K562 (cell line): ENCODE results near the gene EHMT2. TPM values are rescaled to one million over a fixed set of nuclear protein-coding genes. Genes with fewer than 3 reads are reported as not detected.

Source experiments
- ATF1 ChIP-seq, 2 experiments: fragments of 450-650 bp in 1 of 2; IDR thresholded peaks; 2 replicates each; pipeline ENCODE4 v1.6.1; 2016; ENCODE audit warnings: missing compliant biosample characterization in 1 of 2, missing genetic modification characterization in 1 of 2
- IRF2 ChIP-seq: sonication (generic); formaldehyde crosslinking; IDR thresholded peaks from 2 replicates; pipeline ENCODE4 v1.8.1; 2022; ENCODE audit warnings: mild to moderate bottlenecking, missing genetic modification reagents
- KAT8 ChIP-seq: fragments of 450-650 bp; IDR thresholded peaks from 2 replicates; pipeline ENCODE4 v1.6.1; 2016; ENCODE audit warnings: low read depth, mild to moderate bottlenecking
- LEF1 ChIP-seq: fragments of 450-650 bp; IDR thresholded peaks from 2 replicates; pipeline ENCODE4 v1.6.1; 2016; ENCODE audit warnings: mild to moderate bottlenecking
- MED1 ChIP-seq: sonication (generic); formaldehyde crosslinking; IDR thresholded peaks from 2 replicates; pipeline ENCODE4 v1.8.1; 2023; ENCODE audit warnings: missing genetic modification reagents, borderline replicate concordance
- NBN ChIP-seq: fragments of 450-650 bp; IDR thresholded peaks from 2 replicates; pipeline ENCODE4 v1.6.1; 2016; ENCODE audit warnings: low read depth, mild to moderate bottlenecking
- NR3C1 ChIP-seq: sonication (generic); formaldehyde crosslinking; IDR thresholded peaks from 2 replicates; pipeline ENCODE4 v1.8.1; 2022; ENCODE audit warnings: missing genetic modification reagents
- PML ChIP-seq: IDR thresholded peaks from 2 replicates; pipeline ENCODE4 v1.6.1; 2012; ENCODE audit warnings: low read length, inconsistent platforms
- RB1 ChIP-seq: fragments of 450-650 bp; IDR thresholded peaks from 2 replicates; pipeline ENCODE4 v1.6.1; 2017; ENCODE audit warnings: low read depth, mild to moderate bottlenecking
- RBM17 ChIP-seq: fragments of 200-400 bp; formaldehyde crosslinking; IDR thresholded peaks from 2 replicates; pipeline ENCODE4 v1.6.1; 2017; ENCODE audit warnings: low read depth, mild to moderate bottlenecking, low read length, borderline replicate concordance
- SAFB ChIP-seq: fragments of 200-400 bp; formaldehyde crosslinking; IDR thresholded peaks from 2 replicates; pipeline ENCODE4 v1.6.1; 2017; ENCODE audit warnings: low read depth, low read length, borderline replicate concordance
- SMAD4 ChIP-seq: fragments of 250-450 bp; sonication (Bioruptor Pico); conservative IDR thresholded peaks from 2 replicates; pipeline ENCODE4 v1.8.0; 2021; ENCODE audit warnings: inconsistent platforms, mild to moderate bottlenecking, moderate library complexity
- SPI1 ChIP-seq: IDR thresholded peaks from 2 replicates; pipeline ENCODE4 v1.6.1; 2011; ENCODE audit warnings: low read depth, low read length, control low read depth, borderline replicate concordance
- TSHZ1 ChIP-seq: fragments of 250-450 bp; sonication (Bioruptor Pico); IDR thresholded peaks from 2 replicates; pipeline ENCODE4 v1.4.0; 2020; ENCODE audit warnings: mild to moderate bottlenecking, moderate library complexity
- VEZF1 ChIP-seq: fragments of 200-800 bp; sonication (Bioruptor generic); IDR thresholded peaks from 2 replicates; pipeline ENCODE4 v1.6.1; 2017; ENCODE audit warnings: missing genetic modification characterization, missing compliant biosample characterization
- XRCC3 ChIP-seq: fragments of 450-650 bp; IDR thresholded peaks from 2 replicates; pipeline ENCODE4 v1.6.1; 2017; ENCODE audit warnings: mild to moderate bottlenecking, moderate library complexity
- ZBTB7A ChIP-seq: IDR thresholded peaks from 2 replicates; pipeline ENCODE4 v1.6.1; 2011; ENCODE audit warnings: low read depth, mild to moderate bottlenecking, low read length, moderate library complexity, borderline replicate concordance; ENCODE audit not compliant: control insufficient read depth
- ZFP1 ChIP-seq: fragments of 450-650 bp; formaldehyde crosslinking; IDR thresholded peaks from 2 replicates; pipeline ENCODE4 v1.4.0; 2020; ENCODE audit warnings: mild to moderate bottlenecking, mixed read lengths
- ZFP30 ChIP-seq: fragments of 250-450 bp; sonication (Bioruptor Pico); IDR thresholded peaks from 2 replicates; pipeline ENCODE4 v1.8.0; 2022; ENCODE audit warnings: moderate library complexity, mild to moderate bottlenecking, inconsistent platforms, borderline replicate concordance
- ZNF699 ChIP-seq: fragments of 250-450 bp; sonication (Bioruptor Pico); IDR thresholded peaks from 2 replicates; pipeline ENCODE4 v1.8.0; 2021; ENCODE audit warnings: mild to moderate bottlenecking, moderate library complexity; ENCODE audit not compliant: insufficient replicate concordance
- ZSCAN32 ChIP-seq: fragments of 450-650 bp; formaldehyde crosslinking; IDR thresholded peaks from 2 replicates; pipeline ENCODE4 v1.4.0; 2020; ENCODE audit warnings: mild to moderate bottlenecking, moderate library complexity
- polyA plus RNA-seq, 8 experiments: library from polyadenylated mRNA; depleted of rRNA in 4 of 8; stranded (reverse) in 5 of 8; unstranded in 3 of 8; fragments of >200 nt; fragmentation: Nextera tagmentation in 2 of 8; fragmentation: Illumina TruSeq in 1 of 8; extraction: Ambion mirVana in 2 of 8; extraction: Trizol in 1 of 8; gene quantifications; 2 replicates each; pipeline versions ENCODE4 v1.2.1 to v1.2.3, GENCODE V29; 2011 to 2014; ENCODE audit warnings: inconsistent platforms in 1 of 8, missing spikeins in 1 of 8
- total RNA-seq, 7 experiments: library from RNA; depleted of rRNA in 6 of 7; stranded (reverse); fragments of >200 nt in 6 of 7; fragmentation: Illumina TruSeq in 2 of 7; extraction: Trizol in 2 of 7; gene quantifications; 2 replicates each; pipeline versions ENCODE4 v1.2.1 to v1.2.3, GENCODE V29; 2011 to 2021; ENCODE audit warnings: low replicate concordance in 1 of 7

Gene EHMT2
- total and polyA plus RNA-seq, 9 of the 15 experiments (the other 6 are each of a cell fraction or from before 2014, with no cell fraction given): 2.1 to 63.8 (median 38.5) TPM

- TF ChIP-seq NR3C1 (CRISPR knock-in tag): no peak
- TF ChIP-seq PML: no peak
- no peak for TF ChIP-seq IRF2 (CRISPR knock-in tag)
- no peak for TF ChIP-seq SAFB
- no peak for TF ChIP-seq XRCC3
- no peak; the same call in 1 of the 2 replicates for TF ChIP-seq VEZF1 (CRISPR knock-in tag)
- TF ChIP-seq ZSCAN32: no peak
- TF ChIP-seq ZBTB7A: peak; percentile 92
- no peak for TF ChIP-seq ZFP1 (CRISPR knock-in tag)
- no peak for TF ChIP-seq TSHZ1
- no peak for TF ChIP-seq NBN
- TF ChIP-seq ATF1 (CRISPR knock-in tag; IDR thresholded peaks at IDR 0.05): no peak
- no peak for TF ChIP-seq ATF1 (tag; IDR thresholded peaks at IDR 0.05)
- TF ChIP-seq ZFP30 (CRISPR knock-in tag): no peak
- no peak for TF ChIP-seq ZNF699 (CRISPR knock-in tag)
- TF ChIP-seq SMAD4 (CRISPR knock-in tag): no peak
- 0 out of 2 replicates have a peak, but pooled peaks have one; percentile 14 for TF ChIP-seq RB1
- no peak for TF ChIP-seq MED1 (CRISPR knock-in tag)
- no peak for TF ChIP-seq SPI1
- TF ChIP-seq LEF1: no peak
- TF ChIP-seq RBM17: no peak
- no peak for TF ChIP-seq KAT8
Observed at GRCh38 chr6:31888276-31889258, 8.9 kb downstream of the EHMT2 start (continued).
